Stimulated activated CD8-positive, alpha-beta memory T cell treated with anti-CD3 and anti-CD28 coated beads, Interleukin-4, amount 100 ng/mL, for 4 hours (primary cell): ENCODE measurements around the gene NRXN3.

Experiments
- DNase-seq, 2 donors: peaks; one replicate each; pipeline ENCODE4 v3.0.0-alpha.2; 2020; ENCODE audit warnings: low read depth in 2 of 2, low spot score in 1 of 2

Gene NRXN3

GRCh38 chr14:78170203-78170602 lies at the start of gene NRXN3:
NRXN3 (plus strand) TSS chr14:78170373; CDS start chr14:78243094, 72,721 bp downstream.
- no peak for DNase-seq

- DNase-seq: no peak
These were observed 47.7 kb upstream of the NRXN3 start for GRCh38 chr14:78122436-78122835.

DNA sequence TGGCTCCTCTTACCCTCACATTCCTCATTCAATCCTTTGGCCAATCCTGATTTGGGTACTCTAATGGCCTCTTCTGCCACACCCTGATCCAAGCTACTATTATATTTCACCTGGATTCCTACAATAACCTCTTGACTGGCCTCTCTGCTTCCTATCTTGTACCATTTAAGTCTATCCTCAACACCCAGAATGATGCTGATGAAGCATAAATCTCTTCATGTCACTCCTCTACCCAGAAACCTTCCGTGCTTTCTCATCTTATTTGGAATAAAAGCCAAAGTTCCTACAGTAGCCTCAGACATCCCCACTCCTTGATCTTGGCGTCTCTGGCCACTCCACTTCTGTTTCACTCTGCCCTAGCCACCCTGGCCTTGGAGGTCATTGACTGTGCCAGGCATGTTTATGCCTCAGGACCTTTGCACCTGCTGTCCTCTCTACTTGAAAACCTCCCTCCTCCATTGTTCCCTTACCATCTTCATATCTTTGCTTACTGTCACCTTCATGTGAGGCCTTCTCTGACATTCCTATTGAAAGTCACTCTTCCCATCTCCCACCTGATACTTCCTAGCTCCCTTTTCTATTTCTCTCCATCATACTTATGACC lies 46.4 kb upstream of the NRXN3 start:
- no peak for DNase-seq

GRCh38 chr14:78127961-78128360 lies 42.2 kb upstream of the NRXN3 start:
- DNase-seq: no peak

- DNase-seq: no peak
These were observed 40.8 kb upstream of the NRXN3 start for GRCh38 chr14:78129375-78129774.

GRCh38 chr14:78130356-78130755 lies 39.8 kb upstream of the NRXN3 start:
- no peak for DNase-seq

- no peak for DNase-seq
These were observed 39.0 kb upstream of the NRXN3 start for GRCh38 chr14:78131201-78131600.

GRCh38 chr14:78131616-78132015 lies 38.6 kb upstream of the NRXN3 start:
- DNase-seq: no peak

GRCh38 chr14:78135450-78135891 lies 34.7 kb upstream of the NRXN3 start:
- DNase-seq: no peak

DNA sequence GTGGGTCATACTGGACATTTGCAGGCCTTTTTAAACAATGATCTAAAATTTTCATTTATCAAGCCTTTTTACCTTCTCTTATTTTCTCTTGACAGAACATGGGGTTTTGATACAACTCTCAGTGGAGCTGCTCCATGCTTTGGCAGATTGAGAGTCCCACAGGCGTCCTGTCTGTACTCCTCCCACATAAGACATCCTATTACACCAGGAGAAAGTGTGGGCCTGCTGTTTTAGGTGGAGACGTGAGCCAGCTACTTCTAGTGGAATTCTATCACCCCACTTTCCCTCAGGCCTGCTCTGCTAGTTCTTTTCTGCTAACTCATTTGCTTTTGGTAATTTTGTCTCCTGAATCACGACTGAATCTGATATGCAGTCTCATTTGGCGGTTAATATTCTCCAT lies 33.5 kb upstream of the NRXN3 start:
- DNase-seq: no peak

DNA sequence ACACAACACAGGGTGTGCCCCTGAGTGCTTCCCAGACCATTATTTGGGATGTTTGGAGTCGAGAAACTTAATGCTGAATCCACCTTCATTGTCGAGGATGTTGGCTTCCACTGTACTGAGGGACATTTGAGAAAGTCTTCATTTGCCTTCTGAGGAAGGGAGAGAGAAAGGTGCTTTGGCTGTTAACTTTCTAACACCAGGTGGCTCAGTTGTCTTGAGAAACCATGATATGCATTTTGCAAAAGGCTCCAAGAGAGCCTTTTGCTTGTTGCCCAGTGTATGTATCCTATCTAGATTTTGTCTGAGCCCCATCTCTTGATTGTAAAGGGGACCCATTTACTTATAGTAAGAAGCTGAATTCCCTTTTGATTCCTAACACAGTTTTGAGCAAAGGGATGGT lies 28.6 kb upstream of the NRXN3 start:
- no peak for DNase-seq

DNA sequence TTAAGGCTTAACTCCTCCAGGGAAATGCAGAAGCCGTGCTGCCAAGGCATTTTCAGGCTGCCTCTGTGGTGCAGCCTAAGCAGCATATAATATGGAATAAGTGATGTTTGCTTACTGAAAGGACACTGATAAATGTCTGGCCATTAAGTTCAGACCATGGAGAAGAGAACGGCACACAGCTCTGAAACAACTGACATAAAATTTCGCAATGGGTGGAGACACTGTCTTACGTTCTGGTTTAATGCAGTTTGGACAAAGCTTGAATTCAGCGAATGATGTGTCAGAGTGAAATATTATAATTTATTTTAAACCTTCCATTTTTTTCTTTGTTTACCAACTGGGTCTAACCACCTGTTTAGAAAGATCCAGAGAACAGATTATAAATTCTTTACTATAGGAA lies 27.2 kb upstream of the NRXN3 start:
- no peak for DNase-seq

DNA sequence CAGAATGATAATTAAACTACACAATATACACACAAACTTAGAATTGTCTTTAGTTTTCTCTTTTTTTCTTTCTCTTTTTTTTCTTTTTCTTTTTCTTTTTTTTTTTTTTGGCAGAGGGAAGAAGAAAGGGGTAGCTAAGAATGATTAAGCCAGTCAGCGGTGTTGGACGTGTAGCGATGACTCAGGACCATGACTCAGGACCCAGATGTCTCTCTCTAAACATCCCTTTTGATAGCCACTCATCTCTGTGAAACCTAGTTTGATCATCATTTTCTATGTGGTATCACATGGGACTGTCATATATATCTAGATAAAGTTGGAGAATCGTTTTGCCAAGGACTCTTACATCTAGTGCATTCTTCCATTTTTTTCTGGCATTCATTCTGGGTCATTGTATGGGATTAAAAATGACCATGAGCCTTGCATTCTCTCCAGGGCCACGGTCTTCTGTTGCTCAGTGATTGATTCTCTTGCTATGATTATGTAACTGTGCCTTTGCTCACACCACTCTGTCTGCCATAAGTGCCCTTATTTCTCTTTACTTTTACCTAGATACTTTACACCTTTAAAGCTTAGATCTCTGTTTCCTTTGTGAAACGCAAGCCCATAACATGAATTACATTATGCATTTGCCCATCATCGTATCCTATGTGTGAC lies 26.6 kb upstream of the NRXN3 start:
- no peak for DNase-seq

- no peak for DNase-seq
These were observed 17.7 kb upstream of the NRXN3 start for GRCh38 chr14:78152201-78153063.

DNA sequence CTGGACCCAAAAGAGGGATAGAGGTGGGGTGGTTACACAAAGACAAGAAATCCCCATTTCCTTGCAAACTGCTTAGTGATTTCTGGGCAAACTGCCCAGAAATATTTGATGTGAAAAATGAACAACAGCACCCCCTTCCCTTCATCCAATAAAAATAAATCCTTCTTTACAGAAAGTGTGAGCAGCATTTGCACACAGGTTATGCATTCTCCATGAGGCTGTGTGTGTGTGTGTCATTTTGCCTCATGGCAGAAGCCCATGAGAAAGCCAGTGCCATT lies 17.2 kb upstream of the NRXN3 start:
- no peak for DNase-seq

DNA sequence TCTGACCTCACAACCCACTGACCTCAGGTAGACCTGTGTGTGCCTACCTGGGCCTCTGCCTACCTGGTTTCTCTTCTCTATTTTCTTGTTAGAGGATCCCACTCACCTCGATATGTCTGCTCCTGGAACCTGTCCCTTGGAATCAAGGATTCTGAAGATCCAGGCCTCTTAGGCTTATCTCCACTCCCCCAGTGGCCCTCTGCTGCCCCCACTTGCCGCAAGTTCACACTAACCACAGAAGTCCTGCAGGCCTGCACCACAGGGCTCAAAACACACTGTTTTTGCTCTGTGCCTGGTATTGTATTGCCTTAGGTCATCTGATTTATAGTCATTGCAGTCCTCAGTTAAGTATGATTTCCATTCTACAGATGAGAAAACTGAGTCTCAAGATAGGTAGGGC lies 15.3 kb upstream of the NRXN3 start:
- DNase-seq: no peak

DNA sequence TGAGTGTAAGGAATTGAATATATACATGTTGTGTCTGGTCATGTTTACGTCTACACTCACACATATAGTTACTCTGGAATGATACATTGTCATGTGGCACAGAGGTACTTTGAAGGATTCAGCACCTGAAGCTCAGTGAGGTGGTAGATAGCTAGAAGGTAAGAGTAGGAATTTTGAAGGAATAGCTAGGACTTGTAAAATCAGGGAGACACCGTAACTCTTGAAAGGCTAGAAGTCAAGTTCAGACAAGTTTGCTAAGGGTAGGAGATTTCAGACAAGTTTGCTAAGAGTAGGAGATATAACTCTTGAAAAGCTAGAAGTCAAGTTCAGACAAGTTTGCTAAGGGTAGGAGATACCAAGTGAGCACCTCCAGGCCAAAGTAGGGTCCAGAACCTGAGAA lies 14.0 kb upstream of the NRXN3 start:
- no peak for DNase-seq

DNA sequence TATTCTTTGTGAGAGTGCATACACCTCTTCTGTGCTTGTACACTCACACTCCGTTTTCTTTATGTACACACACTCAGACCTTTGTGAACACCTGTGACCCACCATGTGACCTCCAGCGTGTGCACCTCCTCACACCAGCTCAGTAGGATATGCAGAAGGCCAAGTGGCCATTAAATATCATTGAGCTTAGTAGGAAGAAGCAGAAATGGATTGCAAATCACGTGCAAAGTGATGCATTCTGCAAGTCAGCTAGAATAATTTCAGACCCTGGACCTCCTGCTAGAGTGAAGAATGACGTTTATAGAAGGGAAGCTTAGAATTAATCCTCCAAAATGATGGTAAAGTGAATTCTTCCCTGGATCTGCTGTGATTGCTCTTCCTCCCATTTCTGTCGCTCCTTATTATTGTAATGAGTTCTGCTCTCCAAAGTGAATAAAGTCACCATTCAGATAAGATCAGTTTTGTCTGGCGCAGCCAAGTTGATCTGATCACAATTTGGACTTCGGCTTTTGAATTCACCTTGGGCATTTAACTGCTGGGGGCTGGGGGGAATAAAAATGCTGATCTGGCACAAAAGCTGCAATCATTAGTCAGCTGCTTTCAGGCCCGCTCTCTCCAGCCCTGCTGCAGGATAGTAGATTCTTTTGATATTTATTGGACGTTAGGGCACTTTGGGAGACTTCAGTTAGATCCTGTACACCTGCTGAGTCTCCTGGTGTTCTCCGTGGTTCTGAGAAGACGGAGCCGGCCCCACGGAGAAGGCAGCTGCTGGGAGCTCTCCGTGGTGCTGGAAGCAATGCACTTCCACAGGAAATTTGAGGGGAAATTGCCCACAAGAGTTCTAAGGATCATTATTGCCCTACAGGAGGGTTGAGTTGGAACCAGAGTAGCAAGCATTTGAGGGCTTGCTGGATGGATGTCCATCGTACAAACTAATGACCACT lies 12.4 kb upstream of the NRXN3 start:
- DNase-seq: no peak

DNA sequence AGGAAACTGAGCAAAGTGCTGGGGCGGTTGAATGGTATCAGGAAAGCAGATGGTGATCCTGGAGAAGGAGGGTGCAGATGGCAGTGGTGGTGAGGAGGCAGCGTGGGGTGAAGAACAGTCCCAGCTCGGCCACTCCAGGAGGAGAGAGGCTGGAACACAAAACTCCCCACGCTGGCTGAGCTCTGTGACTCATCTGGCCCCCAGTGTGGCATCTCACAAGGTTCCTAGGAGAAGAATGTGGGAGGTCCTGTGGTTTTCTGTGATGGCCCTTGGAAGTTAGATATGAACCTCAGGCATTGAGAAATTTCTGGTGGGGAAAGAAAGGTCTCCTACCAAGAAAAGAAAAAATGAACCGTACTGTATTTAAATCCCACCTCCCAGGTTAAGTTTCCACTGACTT lies 8.0 kb upstream of the NRXN3 start:
- no peak for DNase-seq

DNA sequence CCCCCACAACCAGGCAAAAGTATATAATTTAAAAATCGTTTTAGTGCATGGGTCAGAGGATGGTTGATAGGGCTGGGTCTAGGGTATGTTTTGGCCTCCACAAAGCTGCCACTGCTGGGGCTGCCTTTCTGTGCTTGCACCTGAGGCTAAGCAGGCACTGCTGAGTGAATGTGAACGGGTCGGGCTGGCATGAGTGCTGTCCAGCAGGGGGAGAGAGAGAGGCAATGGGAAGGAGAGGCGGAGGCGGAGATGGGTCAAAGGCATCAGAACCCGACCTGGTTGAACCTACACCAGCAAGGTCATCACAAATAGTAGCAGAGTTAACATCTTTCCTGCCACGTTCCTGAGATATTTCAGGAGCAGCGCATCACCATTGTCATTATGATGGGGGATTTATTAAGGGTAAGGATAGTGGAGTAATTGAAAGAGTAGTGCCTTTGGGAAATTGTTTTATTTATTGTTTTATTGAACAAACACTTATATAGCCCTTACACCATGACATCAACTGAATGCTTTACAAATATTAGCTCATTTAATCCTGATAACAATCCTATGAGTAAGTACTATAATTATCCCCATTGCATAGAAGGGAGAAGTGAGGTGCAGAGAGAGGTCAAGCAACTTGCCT lies 5.8 kb upstream of the NRXN3 start:
- DNase-seq: no peak

DNA sequence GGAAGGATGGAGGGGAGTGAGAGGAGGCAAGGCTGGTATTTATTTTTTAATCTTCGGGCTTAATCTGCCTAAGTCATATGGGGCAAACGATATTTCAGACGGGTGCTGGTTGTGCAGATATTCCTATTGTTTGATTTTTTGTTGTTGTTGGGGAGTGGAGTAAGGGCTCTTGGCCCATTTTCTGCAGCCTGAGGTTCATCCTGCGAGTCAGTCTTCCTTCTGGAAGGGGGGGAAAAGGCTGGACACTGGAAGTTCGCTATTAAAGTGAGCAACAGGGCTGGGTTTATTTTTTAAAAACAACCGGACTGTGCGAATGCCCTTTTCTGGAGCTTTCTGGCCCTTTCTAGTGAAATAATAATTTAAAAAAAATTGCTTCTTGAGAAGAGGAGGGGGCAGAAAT lies 2.3 kb downstream of the NRXN3 start:
- DNase-seq: no peak
